T-cell (primary cell): Measurements from ENCODE around the gene CDKN2B-AS1. TPM values are rescaled to one million over a fixed set of nuclear protein-coding genes. Genes with fewer than 3 reads are reported as not detected.

Experiments
- ATAC-seq, 4 experiments: fragments of 200-7000 bp in 3 of 4; fragments of 150-1000 bp in 1 of 4; cut with Tn5 transposase; replicated peaks in 1 of 4; 1 replicate in 3 of 4; 2 replicates in 1 of 4; pipeline ENCODE4 v1.10.0; 2021; ENCODE audit warnings: moderate library complexity in 3 of 4, mild to moderate bottlenecking in 2 of 4, moderate number of reproducible peaks in 1 of 4
- CTCF ChIA-PET, 2 donors: fragments of 300-600 bp; sonication (Branson Sonifier 250); formaldehyde crosslinking; loops; one replicate each; lab custom pipeline; 2022; ENCODE audit warnings: antibody characterized with exemption in 2 of 2; lab: Charles Lee
- POLR2A ChIA-PET, 2 donors: fragments of 300-600 bp; sonication (Branson Sonifier 250); formaldehyde crosslinking; loops; one replicate each; lab custom pipeline; 2022; ENCODE audit warnings: antibody characterized with exemption in 2 of 2; lab: Charles Lee
- DNase-seq, 35 experiments: peaks; one replicate each; pipeline versions ENCODE4 v3.0.0 to v3.0.0-alpha.2; 2013 to 2023
- H3K27ac ChIP-seq: one replicate; pipeline ENCODE4 v1.5.1; 2013; ENCODE audit warnings: low read length
- H3K27me3 ChIP-seq, 2 experiments: replicated peaks in 1 of 2; 1 replicate in 1 of 2; 2 replicates in 1 of 2; pipeline versions ENCODE4 v1.6.1 to v1.7.0; 2013; ENCODE audit warnings: low read length in 1 of 2, mixed read lengths in 1 of 2; ENCODE audit not compliant: control insufficient read depth in 2 of 2, insufficient read depth in 2 of 2; ENCODE audit errors: extremely low read depth in 1 of 2
- H3K36me3 ChIP-seq, 2 donors: 1 replicate in 1 of 2; 2 replicates in 1 of 2; pipeline versions ENCODE4 v1.6.1 to v1.7.0; 2013; ENCODE audit warnings: low read length in 1 of 2; ENCODE audit not compliant: control insufficient read depth in 2 of 2, insufficient read depth in 1 of 2; ENCODE audit errors: extremely low read depth in 1 of 2
- H3K4me1 ChIP-seq, 2 experiments: 1 replicate in 1 of 2; 2 replicates in 1 of 2; pipeline versions ENCODE4 v1.6.1 to v1.7.0; 2013; ENCODE audit warnings: low read length in 2 of 2, mixed read lengths in 1 of 2; ENCODE audit not compliant: insufficient read depth in 2 of 2, control insufficient read depth in 1 of 2; ENCODE audit errors: extremely low read depth in 1 of 2
- H3K4me3 ChIP-seq, 2 donors: 1 replicate in 1 of 2; 2 replicates in 1 of 2; pipeline versions ENCODE4 v1.5.1 to v1.7.0; 2013; ENCODE audit warnings: mild to moderate bottlenecking in 2 of 2, low read length in 1 of 2, moderate library complexity in 1 of 2; ENCODE audit not compliant: control insufficient read depth in 1 of 2; ENCODE audit errors: extremely low read depth in 1 of 2
- H3K9me3 ChIP-seq: 2 replicates; pipeline ENCODE4 v1.7.0; 2013
- H3K27ac Mint-ChIP-seq, 2 donors: one replicate each; pipeline ENCODE4 v1.8.0; 2020 to 2021; ENCODE audit warnings: mild to moderate bottlenecking in 2 of 2, mixed read lengths in 2 of 2
- H3K27me3 Mint-ChIP-seq, 2 donors: one replicate each; pipeline ENCODE4 v1.8.0; 2021 to 2022; ENCODE audit warnings: mixed read lengths in 2 of 2
- H3K36me3 Mint-ChIP-seq: one replicate; pipeline ENCODE4 v1.8.0; 2021; ENCODE audit warnings: mixed read lengths
- H3K4me1 Mint-ChIP-seq, 3 donors: one replicate each; pipeline ENCODE4 v1.8.0; 2020 to 2022; ENCODE audit warnings: mixed read lengths in 3 of 3, mild to moderate bottlenecking in 1 of 3
- H3K4me3 Mint-ChIP-seq, 3 donors: one replicate each; pipeline ENCODE4 v1.8.0; 2020 to 2022; ENCODE audit warnings: mild to moderate bottlenecking in 3 of 3, mixed read lengths in 3 of 3, moderate library complexity in 3 of 3
- H3K9me3 Mint-ChIP-seq, 3 donors: one replicate each; pipeline ENCODE4 v1.8.0; 2020 to 2022; ENCODE audit warnings: mixed read lengths in 3 of 3
- WGBS: methylation state at CpG from one replicate; pipeline ENCODE4 v1.1.5; 2013; ENCODE audit warnings: missing lambda C conversion rate; ENCODE audit not compliant: insufficient coverage; 5-methylcytosine and 5-hydroxymethylcytosine counted together
- total RNA-seq, 35 experiments: library from RNA in 6 of 35; stranded (reverse) in 6 of 35; fragments of 120-200 nt in 1 of 35; gene quantifications; one replicate each; pipeline versions ENCODE4 v1.2.1 to v1.2.4 and lab custom pipeline; 2013 to 2026

CDKN2B-AS1 gene
- total RNA-seq, 5 donors from 2014 or later (not counting 1 experiment from before 2014, with no cell fraction given), result 1.1 to 1.5 (median 1.4) TPM

DNA sequence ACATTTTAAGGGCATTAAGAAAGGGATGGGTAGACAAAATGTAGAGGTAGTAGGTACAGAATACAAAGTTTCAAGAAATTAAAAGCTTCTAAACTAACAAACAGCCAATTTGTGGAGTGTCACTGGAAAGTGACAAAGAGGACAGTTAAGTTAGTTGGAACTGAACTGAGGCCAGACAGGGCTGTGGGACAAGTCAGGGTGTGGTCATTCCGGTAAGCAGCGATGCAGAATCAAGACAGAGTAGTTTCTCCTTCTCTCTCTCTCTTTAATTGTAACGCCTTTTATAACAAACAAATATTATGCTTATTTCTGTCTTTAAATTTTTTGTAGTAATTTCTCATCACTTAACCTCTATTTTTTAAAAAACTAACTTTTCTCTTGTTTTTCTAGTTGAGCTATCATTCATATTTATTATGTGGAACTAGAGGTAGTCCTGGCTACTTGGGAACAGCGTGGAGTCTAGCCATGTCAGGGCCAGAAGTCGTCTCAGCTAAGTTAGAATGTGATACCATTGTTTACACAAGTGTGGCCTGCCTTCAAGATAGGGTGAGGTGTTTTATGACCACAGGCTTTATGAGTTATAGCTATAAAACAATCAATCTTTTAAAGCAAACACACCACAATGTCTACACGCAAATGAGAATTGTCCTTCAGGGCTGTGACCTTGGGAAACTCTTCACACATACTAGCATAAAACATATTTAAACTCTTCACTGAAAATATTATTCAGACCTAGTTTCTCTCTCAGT lies 129.8 kb downstream of the CDKN2B-AS1 start:
- no peak overlapping the region for H3K27ac Mint-ChIP-seq
- 83% methylated on average over 1 of the region's 6 CpGs for WGBS
- Histone ChIP-seq H3K36me3 (no peaks in the 10 kb centered on the region), H3K4me3 (no peak overlapping the region), H3K27me3 (no peaks in the 10 kb centered on the region), H3K4me1 (no peaks in the 10 kb centered on the region), H3K27ac (no peak overlapping the region), H3K9me3 (no peaks in the 10 kb centered on the region)
- H3K9me3 Mint-ChIP-seq, result no peaks in the 10 kb centered on the region
- ATAC-seq, result no peak
- ChIA-PET POLR2A (no interaction called here), CTCF (interaction anchor here in 1 of 2 donors (0.6 kb wide), 1 partner anchor 475 kb away, joined by 3 read pairs; no protein-coding TSS in a partner anchor)
- H3K27me3 Mint-ChIP-seq, result peaks cover 15% of the 10 kb centered on the region in 2 donors
- H3K4me3 Mint-ChIP-seq, result no peak overlapping the region
- no peaks in the 10 kb centered on the region for H3K36me3 Mint-ChIP-seq
- DNase-seq, result no peak
- peaks cover 0 to 6% (median 3%) of the 10 kb centered on the region in 3 donors for H3K4me1 Mint-ChIP-seq

- no peaks in the 10 kb centered on the region for H3K9me3 Mint-ChIP-seq
- H3K4me3 Mint-ChIP-seq, result no peak overlapping the region
- no peak overlapping the region for H3K27ac ChIP-seq
- ChIA-PET CTCF (interaction anchor here in 1 of 2 donors (0.6 kb wide), 1 partner anchor 13 kb away, joined by 3 read pairs; no protein-coding TSS in a partner anchor), POLR2A (no interaction called here)
- no peak overlapping the region for H3K27ac Mint-ChIP-seq
- H3K4me1 Mint-ChIP-seq, result peaks cover 0 to 3% (median 0%) of the 10 kb centered on the region in 3 donors
- no peaks in the 10 kb centered on the region for H3K27me3 ChIP-seq
- H3K4me3 ChIP-seq, result no peak overlapping the region
- WGBS, result no CpG with 5 or more reads among the region's 1 CpG
- no peaks in the 10 kb centered on the region for H3K36me3 Mint-ChIP-seq
- ATAC-seq, result no peak
- H3K9me3 ChIP-seq, result no peaks in the 10 kb centered on the region
- no peaks in the 10 kb centered on the region for H3K36me3 ChIP-seq
- H3K27me3 Mint-ChIP-seq, result peaks cover 10 to 11% of the 10 kb centered on the region in 2 donors
- no peak for DNase-seq
- no peaks in the 10 kb centered on the region for H3K4me1 ChIP-seq
Measured at GRCh38 chr9:22129133-22129532, 134.5 kb downstream of the CDKN2B-AS1 start.

- no peaks in the 10 kb centered on the region for H3K36me3 ChIP-seq
- DNase-seq, result no peak
- H3K4me1 ChIP-seq, result no peaks in the 10 kb centered on the region
- H3K27ac ChIP-seq, result no peak overlapping the region
- no peaks in the 10 kb centered on the region for H3K9me3 ChIP-seq
- Mint-ChIP-seq H3K4me3 (no peak overlapping the region), H3K4me1 (peaks cover 0 to 3% (median 0%) of the 10 kb centered on the region in 3 donors), H3K9me3 (no peaks in the 10 kb centered on the region), H3K27me3 (peaks cover 10 to 11% of the 10 kb centered on the region in 2 donors), H3K27ac (no peak overlapping the region), H3K36me3 (no peaks in the 10 kb centered on the region)
- ChIA-PET CTCF (no interaction called here), POLR2A (no interaction called here)
- no peak for ATAC-seq
- no peak overlapping the region for H3K4me3 ChIP-seq
- H3K27me3 ChIP-seq, result no peaks in the 10 kb centered on the region
- WGBS, result no CpG with 5 or more reads among the region's 3 CpGs
Measured at GRCh38 chr9:22129633-22130032, 135.0 kb downstream of the CDKN2B-AS1 start.

DNA sequence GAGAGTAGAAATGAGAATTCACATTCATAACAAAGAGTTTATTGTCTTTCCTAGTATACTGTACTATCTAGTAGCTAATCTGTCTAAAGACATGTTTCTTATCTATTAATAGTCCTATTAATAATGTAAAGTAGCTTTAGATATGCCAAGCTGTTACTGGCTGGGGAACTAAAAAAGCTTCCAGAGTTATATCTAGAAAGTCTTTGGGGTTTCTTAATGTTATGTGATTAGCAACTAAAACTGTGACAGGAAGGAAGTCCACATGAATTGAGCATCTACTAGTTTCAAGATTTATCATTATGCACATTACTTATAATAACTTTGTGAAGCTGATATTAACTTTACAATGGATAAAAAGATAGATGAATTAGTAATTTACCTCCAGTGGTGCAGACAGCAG lies 137.2 kb downstream of the CDKN2B-AS1 start:
- H3K27me3 Mint-ChIP-seq, result peaks cover 8 to 10% of the 10 kb centered on the region in 2 donors

GRCh38 chr9:22134390-22134789 lies 139.8 kb downstream of the CDKN2B-AS1 start:
- H3K4me1 ChIP-seq, result no peaks in the 10 kb centered on the region
- no peak for ATAC-seq
- Mint-ChIP-seq H3K36me3 (no peaks in the 10 kb centered on the region), H3K27me3 (peaks cover 0 to under 1% of the 10 kb centered on the region in 2 donors), H3K4me3 (no peak overlapping the region), H3K4me1 (peaks cover 0 to under 1% (median 0%) of the 10 kb centered on the region in 3 donors), H3K27ac (no peak overlapping the region), H3K9me3 (no peaks in the 10 kb centered on the region)
- H3K27ac ChIP-seq, result no peak overlapping the region
- ChIA-PET POLR2A (no interaction called here), CTCF (interaction anchor here in 1 of 2 donors (0.6 kb wide), 1 partner anchor 54 kb away, joined by 4 read pairs; no protein-coding TSS in a partner anchor)
- WGBS, result no CpG with 5 or more reads among the region's 2 CpGs
- H3K36me3 ChIP-seq, result no peaks in the 10 kb centered on the region
- DNase-seq, result no peak
- H3K4me3 ChIP-seq, result no peak overlapping the region
- no peaks in the 10 kb centered on the region for H3K9me3 ChIP-seq
- H3K27me3 ChIP-seq, result peaks cover 0 to 3% of the 10 kb centered on the region in 2 experiments

More for the DNA sequence above, 137.2 kb downstream of the CDKN2B-AS1 start:
- H3K27ac Mint-ChIP-seq, result no peak overlapping the region
- no peaks in the 10 kb centered on the region for H3K9me3 ChIP-seq
- DNase-seq (no peak), ATAC-seq (no peak)
- peaks cover 0 to 3% (median 0%) of the 10 kb centered on the region in 3 donors for H3K4me1 Mint-ChIP-seq
- H3K4me3 Mint-ChIP-seq, result no peak overlapping the region
- H3K27ac ChIP-seq, result no peak overlapping the region
- no peaks in the 10 kb centered on the region for H3K4me1 ChIP-seq
- CTCF ChIA-PET, result interaction anchor here in 1 of 2 donors (0.6 kb wide), 1 partner anchor 168 kb away, joined by 4 read pairs; no protein-coding TSS in a partner anchor
- H3K27me3 ChIP-seq, result peaks cover 0 to 3% of the 10 kb centered on the region in 2 experiments
- no peak overlapping the region for H3K4me3 ChIP-seq
- no peaks in the 10 kb centered on the region for H3K36me3 ChIP-seq
- no peaks in the 10 kb centered on the region for H3K9me3 Mint-ChIP-seq
- POLR2A ChIA-PET, result interaction anchor here in 1 of 2 donors (0.5 kb wide), 1 partner anchor 211 kb away, joined by 4 read pairs; no protein-coding TSS in a partner anchor
- no peaks in the 10 kb centered on the region for H3K36me3 Mint-ChIP-seq

- ChIA-PET CTCF (interaction anchor here in 1 of 2 donors (0.9 kb wide), 1 partner anchor 15 kb away, joined by 3 read pairs; no protein-coding TSS in a partner anchor), POLR2A (no interaction called here)
- Histone ChIP-seq H3K27ac (no peak overlapping the region), H3K9me3 (no peaks in the 10 kb centered on the region), H3K27me3 (peaks cover 0 to 3% of the 10 kb centered on the region in 2 experiments), H3K36me3 (no peaks in the 10 kb centered on the region), H3K4me3 (no peak overlapping the region), H3K4me1 (no peaks in the 10 kb centered on the region)
- Mint-ChIP-seq H3K36me3 (no peaks in the 10 kb centered on the region), H3K9me3 (no peaks in the 10 kb centered on the region), H3K4me1 (no peaks in the 10 kb centered on the region), H3K27ac (no peak overlapping the region), H3K4me3 (no peak overlapping the region), H3K27me3 (peaks cover 1 to 4% of the 10 kb centered on the region in 2 donors)
- no peak for ATAC-seq
- no peak for DNase-seq
- no CpG with 5 or more reads among the region's 3 CpGs for WGBS
Measured at GRCh38 chr9:22136461-22137096, 142.0 kb downstream of the CDKN2B-AS1 start.
